GM18868 (cell line): ENCODE results near the gene RAP1GAP.
"Not testable (repeated sequence)": the region's sequence is repeated elsewhere in the genome, so short reads cannot be mapped to it uniquely, and the experiment has no call there.

ENCODE experiments used
- ATAC-seq: cut with Tn5 transposase; IDR thresholded peaks from one replicate; pipeline ENCODE4 v1.9.1; 2021; ENCODE audit warnings: mild to moderate bottlenecking, moderate library complexity; ENCODE audit not compliant: unreplicated experiment

Gene RAP1GAP

DNA sequence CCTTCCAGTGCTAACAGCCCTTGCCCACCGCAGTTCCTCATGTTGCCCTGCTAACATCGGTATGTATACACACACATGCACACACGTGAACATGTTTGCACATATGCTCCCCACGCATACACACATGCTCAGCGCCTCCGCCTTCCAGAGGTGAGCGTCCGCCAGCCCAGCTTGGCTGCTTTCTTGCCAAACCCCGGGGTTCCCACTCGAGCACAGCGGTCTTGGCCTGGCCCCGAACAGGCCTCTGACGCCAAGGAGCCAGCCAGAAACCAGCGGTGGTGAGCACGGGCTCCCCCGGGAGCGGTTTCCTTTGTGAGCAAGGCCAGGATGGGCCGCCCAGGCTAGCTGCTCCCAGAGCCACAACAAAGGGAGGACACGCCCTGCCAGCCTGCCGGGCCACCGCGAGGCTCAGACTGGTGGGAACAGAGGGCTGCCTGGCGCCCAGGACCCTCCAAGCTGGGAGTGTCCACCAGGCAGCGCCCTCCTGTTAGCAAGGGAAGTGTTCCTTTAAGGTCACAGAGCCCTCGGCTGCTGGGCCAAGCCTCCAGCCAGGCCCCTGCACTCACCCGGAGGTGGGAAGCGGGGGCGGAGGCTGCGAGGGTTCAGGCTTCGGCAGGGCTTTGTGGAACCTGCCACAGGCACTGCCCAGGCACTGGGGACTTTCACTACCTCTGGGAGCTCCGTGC lies 94.5 kb downstream of the RAP1GAP start:
- ATAC-seq = no peak

DNA sequence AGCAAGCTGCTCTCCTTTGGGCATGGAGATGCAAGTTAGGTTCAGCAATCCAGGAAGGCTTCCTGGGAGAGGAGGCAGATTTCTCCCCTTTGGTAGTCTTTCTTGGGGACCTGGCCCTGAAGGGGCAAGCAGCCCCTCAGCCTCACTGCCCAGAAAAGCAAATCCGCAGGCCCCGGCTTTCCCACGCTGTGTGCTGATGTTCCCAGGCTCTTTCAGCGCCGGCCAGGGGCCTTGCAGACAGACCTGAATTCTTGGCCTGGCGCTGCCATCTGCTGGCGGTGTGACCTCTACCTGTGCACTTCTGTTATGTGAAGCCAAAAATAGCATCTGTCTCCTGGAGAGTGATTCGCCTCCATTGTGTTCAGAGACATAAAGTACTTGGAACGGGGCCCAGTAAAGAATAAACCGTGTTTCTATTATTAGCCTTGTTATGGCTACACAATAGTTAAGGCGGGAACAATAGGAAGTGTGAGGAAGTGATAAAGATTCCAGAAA lies 95.1 kb downstream of the RAP1GAP start:
- ATAC-seq = no peak

DNA sequence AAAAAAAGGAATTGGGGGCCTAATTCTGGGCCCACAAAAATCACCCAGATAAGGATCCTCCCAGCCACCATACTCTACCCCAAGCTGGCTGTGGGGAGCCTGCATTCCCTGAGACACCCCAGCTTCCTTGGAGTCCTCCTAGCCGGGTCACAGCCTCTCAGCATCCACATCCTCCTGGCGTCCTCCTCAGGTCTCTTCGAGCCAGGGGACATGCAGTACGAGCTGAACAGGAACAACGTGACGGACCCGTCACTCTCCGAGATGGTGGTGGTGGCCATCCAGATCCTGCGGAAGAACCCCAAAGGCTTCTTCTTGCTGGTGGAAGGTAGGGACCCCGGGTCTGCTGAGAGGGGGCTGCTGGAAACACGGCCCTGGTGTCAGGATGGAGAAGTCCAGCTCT lies 95.7 kb downstream of the RAP1GAP start:
- ATAC-seq = no peak

DNA sequence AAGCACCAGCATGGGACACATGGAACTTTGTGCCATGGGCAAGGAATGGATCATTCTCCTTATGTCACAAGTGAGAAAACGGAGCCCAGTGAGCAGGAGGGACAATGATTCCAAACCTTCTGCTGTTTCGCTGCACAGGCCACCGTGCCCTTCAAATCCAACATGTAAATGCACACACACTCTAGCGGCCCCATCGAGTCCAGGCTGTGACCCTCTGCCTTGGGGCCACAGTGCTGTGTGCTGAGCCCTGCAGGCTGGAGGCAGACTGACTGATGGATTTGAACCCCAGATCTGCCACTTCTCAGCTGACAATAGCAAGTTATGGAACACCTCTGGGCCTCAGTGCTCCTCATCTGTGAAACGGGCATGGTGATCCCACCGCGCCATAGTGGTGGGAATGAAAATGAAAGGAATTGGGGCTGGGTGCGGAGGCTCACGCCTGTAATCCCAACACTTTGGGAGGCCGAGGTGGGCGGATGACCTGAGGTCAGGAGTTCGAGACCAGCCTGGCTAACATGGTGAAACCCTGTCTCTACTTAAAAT lies 96.4 kb downstream of the RAP1GAP start:
- no peak for ATAC-seq

DNA sequence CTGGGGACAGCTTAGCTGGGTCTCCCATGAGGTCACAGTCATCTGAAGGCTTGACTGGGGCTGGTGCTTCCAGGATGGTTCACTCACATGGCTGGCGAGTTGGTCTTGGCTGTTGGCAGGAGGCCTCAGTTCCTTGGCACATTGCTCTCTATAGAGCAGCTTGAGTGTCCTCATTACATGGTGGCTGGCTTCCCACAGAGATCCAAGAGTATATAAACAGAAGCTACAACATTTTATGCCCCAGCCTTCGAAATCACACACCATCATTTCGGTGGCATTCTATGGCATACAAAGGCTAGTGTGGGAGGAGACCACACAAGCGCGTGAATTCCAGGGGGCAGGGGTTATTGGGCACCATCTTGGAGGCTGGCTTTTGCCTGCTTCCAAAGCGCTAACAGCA lies 96.9 kb downstream of the RAP1GAP start:
- no peak for ATAC-seq

DNA sequence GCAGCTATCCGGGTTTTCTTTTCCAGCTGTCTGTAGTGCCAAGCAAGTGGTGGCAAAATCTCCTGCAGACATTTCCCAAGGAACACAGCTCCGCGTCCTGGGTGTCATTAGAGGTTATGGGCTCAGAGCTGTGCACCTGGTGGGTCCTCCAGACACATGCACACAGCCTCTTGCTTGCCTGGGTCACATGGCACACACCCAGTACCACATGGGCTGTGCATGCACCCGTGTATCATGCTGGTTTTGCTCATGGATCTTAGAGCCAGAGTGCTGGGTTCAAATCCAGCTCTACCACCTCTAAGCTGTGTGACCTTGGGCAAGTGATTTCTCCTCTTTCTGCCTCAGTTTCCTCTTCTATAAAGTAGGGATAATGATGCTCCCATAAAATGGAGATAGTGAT lies 98.3 kb downstream of the RAP1GAP start:
- no peak for ATAC-seq

DNA sequence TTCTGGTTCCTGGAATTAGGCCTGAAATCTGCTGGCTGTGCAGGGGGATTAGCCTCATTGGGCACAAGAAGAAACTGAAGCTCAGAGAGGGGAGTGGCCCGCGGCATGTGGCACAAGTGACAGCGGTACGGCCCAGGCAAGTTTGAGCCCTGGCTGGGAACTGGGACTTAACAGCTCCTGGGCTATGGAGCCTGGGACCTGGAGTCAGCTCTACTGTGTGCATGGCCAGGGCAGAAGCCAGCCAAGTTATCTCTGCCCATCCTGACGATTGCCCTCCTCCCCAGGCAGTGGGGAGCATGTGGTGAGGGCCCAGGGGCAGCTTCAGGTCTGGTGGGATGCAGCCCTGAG lies 98.7 kb downstream of the RAP1GAP start:
- ATAC-seq = no peak

DNA sequence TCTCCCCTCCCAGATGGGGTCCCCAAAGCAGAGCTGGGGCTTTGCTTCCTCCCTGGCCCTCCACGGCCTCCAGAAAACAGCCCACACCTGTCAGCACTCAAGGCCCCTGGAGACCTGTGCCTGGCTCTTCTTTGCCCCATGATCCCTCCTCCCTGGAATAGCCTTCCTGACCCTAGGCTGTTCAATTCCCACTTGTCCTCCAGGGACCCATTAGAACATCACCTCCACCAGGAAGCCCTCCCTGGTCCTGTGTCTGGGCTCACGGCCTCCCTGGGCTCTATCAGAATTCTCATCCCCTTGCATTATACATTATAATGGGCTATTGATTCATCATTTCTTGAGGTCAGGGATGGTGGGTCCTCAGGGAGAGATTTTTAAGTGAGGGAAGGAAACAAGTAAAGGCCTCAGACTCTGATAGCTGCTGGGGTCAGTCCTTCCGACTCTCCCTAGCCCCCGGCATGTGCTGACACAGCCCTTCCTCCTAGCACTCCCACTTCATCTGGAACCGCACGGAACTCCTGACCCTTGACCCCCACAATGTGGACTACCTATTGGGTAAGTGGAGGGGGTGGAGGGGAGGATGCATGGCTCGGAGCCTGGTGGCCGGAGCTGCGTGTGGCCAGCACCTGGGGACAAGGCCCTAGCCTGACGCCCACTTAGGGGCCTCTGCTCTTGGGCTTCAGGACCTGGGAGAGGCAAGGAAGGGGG lies 99.2 kb downstream of the RAP1GAP start:
- no peak for ATAC-seq

DNA sequence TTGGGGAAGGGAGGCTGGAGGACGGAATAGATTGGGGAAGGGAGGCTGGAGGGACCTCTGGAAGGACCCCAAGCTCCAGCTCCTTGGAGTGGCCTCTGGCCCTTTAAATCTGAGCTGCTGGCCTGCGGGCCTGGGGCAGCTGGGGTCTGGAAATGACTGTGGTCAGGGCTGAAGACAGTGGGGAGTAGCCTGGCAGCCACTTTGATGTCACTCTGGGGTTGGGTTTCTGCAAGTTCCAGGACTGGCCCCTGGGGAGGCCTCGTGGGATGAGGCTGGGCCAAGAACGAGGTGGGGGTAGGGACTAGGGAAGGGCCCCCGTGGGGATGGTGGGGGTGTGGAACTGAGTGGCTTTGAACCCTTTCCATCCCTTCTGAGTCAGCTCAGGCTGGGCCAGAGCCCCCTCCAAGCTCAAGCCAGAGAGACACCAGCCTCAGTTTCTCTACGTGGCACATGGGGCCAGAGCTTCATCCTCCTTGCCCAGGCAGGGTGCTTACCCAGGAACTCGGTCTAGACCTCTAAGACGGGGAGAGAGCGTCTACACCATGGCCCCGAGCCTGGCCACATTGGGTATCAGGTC lies 100.3 kb downstream of the RAP1GAP start:
- no peak for ATAC-seq

DNA sequence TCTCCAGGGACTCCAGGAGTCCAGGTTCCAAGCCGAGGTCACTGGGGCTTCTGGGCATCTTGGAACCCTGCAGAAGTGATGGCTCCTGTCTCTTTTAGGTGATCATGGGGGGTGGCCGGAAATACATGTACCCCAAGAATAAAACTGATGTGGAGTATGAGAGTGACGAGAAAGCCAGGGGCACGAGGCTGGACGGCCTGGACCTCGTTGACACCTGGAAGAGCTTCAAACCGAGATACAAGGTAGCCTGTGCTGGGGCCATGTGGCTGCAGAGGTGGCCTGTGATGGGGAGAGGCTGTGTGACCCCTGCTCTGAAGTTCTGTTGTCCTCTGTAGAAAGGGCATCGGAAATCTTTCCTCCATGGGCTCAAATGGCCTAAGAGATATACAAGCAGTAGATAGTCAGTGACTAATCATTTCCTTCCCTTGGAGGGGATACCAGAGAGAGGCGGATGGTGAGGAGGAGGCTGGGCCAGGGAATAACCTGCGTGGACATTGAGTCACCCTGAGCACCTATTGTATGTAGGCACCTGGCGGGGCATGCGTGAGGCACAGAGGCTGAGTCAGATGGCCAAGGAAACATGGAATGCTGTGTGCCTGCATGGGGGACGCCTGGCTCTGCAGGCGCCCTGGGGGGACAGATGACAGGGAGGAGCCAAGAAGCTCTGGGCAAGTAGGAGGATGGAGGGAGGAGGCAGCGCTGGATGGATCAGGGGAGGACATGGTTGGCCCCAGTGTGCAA lies 101.0 kb downstream of the RAP1GAP start:
- ATAC-seq = no peak

DNA sequence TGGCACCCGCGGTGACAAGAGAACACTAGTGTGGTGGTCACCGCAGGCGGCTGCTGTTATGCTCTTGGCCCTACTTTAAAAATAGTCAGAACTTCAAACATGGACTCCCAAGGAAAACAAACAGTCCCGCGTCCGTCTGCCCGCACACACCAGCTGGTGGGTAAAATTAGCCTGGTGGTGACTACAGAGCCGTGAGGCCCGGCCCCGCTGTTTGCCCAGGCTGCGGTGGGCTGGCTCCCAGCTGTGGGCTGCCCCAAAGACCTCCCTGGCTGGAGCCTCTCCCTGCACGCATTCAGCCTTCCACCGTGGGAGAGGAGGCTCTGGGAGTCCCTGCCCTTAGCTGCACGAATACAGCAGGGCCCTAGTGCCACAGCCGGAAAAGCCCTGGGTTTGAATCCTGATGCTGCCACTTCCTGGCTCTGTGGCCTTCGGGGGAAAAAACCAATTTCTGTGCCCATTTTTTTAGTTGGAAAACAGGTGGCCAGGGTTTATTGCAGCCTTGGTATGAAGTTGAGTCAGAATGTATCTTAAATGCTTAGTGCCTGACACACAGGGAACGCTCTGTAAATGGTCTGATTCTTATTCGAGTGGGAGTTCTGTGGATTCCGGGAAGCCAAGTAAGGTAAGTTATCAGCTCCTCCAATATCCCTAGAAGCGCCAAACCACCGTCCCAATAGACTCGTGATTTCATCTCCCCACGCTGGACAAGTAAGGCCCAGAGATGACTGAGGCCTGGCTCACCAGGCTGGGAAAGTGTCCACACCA lies 101.7 kb downstream of the RAP1GAP start:
- ATAC-seq = no peak

DNA sequence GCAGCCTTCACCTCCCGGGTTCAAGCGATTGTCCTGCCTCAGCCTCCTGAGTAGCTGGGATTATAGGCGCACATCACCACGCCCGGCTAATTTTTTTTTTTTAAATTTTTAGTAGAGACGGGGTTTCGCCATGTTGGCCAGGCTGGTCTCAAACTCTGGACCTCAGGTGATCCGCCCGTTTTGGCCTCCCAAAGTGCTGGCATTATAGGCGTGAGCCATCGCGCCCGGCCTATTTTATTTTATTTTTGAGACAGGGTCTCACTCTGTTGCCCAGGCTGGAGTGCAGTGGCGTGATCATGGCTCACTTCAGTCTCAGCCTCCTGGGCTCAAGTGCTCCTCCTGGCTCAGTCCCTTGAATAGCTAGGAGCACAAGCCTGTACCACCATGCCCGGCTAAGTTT lies 102.8 kb downstream of the RAP1GAP start:
- not testable (repeated sequence) for ATAC-seq

DNA sequence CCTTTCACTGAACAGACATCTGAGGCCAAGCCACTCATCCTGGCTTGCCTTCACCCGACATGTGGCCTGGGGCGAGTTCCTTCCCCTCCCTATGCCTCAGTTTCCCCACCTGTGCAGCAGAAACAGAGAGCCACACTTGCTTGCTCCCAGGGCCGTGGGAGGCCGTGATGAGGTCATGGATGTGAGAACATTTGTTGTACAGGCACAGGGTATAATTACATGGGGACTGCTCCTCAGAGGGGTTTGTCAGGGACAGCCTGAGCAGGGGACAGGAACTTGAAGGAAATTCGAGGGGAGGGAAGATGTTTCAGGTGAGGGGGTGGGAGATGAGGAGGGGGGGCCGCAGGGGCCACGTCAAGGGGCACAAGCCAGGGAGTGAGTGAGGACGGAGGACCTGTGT lies 103.9 kb downstream of the RAP1GAP start:
- ATAC-seq = no peak

DNA sequence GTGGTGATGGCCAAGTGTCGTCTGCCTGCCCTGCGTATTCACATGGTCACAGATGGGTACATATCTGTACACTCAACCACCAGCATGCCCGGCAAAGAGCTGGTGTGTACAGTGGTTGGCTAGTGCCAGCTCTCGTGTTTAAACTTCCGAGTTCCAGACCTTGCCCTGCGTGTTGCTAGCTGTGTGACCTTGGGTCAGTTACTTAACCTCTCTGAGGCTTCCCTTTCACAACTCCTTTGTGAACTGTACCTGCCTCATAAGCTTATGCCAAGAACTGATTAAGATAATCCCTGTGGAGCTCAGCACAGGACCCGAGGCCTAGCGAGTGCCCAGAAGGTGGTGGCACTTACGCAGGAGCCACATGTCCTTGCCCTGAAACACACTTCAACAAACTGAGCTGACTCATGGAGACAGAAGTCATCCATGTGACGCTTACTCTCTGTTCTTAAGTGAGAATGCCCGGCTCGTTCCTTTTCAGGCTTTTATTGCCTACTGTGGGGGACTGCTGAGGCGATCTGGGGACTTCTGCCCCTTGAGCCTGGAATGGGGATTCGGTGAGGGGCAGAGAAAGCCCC lies 104.5 kb downstream of the RAP1GAP start:
- ATAC-seq = no peak

DNA sequence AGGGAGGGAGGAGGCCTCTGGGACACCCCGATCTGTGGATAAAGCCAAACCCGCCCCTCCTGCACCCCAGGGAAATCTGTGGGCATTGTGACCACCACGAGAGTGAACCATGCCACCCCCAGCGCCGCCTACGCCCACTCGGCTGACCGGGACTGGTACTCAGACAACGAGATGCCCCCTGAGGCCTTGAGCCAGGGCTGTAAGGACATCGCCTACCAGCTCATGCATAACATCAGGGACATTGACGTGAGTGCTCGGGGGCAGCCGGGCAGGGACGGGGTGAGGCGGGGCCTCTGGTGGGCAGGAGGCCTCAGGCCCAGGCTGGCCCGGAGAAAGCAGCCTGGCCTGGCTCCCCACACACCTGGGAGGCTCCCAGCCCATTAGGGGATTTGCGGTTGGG lies 105.2 kb downstream of the RAP1GAP start:
- no peak for ATAC-seq

DNA sequence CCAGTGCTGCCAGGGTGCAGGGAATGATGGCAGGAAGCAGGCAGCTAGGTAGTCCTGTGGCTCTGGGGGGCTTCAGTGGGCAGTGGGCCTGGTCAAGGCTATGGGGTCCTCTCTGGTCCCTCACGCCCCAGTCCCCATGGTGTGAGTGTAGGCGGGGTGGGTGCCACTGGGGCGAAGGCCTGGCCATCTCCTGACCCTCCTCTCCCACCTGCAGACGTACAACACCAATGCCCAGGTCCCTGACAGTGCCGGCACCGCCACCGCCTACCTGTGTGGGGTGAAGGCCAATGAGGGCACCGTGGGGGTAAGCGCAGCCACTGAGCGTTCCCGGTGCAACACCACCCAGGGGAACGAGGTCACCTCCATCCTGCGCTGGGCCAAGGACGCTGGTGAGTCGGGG lies 106.3 kb downstream of the RAP1GAP start:
- no peak for ATAC-seq

DNA sequence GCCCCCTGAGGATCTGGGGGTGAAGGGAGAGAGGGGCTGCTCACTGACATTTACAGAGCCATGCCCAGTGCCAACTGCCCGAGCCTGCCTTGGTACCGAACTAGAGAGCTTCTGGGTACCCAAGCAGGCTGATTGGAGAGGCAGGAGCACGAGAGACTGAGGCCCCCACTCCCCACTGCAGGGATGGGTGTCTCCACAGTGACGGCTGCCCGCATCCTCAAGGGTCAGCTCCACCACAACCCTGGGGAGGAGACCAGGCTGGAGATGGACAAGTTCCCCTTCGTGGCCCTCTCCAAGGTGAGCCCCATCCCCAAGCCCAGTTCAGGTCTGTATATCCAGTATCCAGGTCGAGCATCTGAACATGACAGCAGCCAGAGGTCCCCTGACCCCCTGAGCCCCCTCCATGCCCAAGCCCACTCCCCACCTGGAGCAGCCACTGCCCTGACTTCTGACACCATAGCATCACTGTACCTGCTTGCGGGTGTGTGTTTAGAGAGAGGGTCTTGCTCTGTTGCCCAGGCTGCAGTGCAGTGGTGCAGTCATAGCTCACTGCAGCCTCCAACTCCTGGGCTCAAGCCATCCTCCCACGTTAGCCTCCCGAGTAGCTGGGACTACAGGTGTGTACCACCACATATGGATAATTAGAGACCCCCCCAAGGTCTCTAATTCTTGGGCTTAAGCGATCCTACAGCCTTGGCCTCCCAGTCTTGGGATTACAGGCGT lies 108.1 kb downstream of the RAP1GAP start:
- ATAC-seq = no peak

DNA sequence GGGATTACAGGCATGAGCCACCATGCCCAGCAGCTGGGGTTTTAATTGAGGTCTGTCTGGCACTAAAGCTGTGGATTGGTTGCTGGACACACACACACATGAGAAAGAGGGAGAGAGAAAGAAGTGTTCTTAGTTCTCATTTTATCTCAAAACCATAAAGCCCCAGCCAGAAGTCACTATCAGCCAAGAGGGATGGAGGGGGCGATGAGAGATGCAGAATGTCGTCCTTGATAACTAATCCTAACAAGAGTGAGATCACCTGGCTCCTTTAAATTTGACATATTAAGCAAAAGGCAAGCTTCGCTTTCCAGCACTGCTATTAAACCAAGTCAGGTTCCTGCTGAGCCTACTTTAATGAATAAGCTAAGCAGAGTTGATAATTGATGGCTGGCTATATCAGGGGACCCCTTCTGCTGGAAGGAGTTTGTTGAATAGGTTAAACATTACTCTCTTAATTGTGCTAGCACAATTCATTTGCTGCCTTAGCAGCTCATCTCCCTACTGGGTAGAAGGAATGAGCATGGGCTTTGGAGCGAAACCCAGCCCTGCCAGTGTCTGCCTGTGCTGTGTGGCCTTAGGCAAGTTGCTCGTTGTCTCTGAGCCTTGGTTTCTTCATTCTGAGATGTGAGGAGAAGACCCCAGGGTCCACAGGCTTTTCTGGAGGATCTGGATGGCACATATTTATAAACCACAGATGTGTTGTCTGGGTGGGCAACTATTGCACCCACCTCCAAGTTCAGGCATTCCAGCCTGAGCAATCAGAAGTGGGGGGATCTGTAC lies 109.2 kb downstream of the RAP1GAP start:
- no peak for ATAC-seq
